ENCODE measurements around the gene SPTBN1. TPM values are rescaled to one million over a fixed set of nuclear protein-coding genes. Genes with fewer than 3 reads are reported as not detected.

Gene SPTBN1
- total RNA-seq, 3 donors from 2014 or later (not counting 1 experiment from before 2014, with no cell fraction given) = 65.7 to 142 (median 68.3) TPM

GRCh38 chr2:54470266-54470938, 14.3 kb downstream of the SPTBN1 start:
- H3K4me3 Mint-ChIP-seq = no peak overlapping the region
- TF ChIP-seq CTCF (IDR thresholded peaks at IDR 0.05) = no peak
- no peaks in the 10 kb centered on the region for H3K9me3 ChIP-seq (ENCODE audit: control insufficient read depth, insufficient read depth, low read length)
- WGBS (ENCODE audit: insufficient coverage) = 83% methylated on average over 5 of the region's 6 CpGs
- H3K9me3 Mint-ChIP-seq = no peaks in the 10 kb centered on the region
- no peak overlapping the region for H3K27ac Mint-ChIP-seq
- H3K27me3 ChIP-seq (ENCODE audit: control insufficient read depth, insufficient read depth, low read length) = no peaks in the 10 kb centered on the region
- no peak overlapping the region for H3K27ac ChIP-seq (ENCODE audit: low read length)
- no peaks in the 10 kb centered on the region for H3K4me1 ChIP-seq (ENCODE audit: control insufficient read depth, insufficient read depth, low read length)
- ATAC-seq = no peak
- no peaks in the 10 kb centered on the region for H3K36me3 Mint-ChIP-seq
- peaks cover 5% of the 10 kb centered on the region in 2 donors for H3K27me3 Mint-ChIP-seq (ENCODE audit: low read depth in 2 of 2)
- H3K4me3 ChIP-seq (ENCODE audit: low read length) = no peak overlapping the region
- H3K4me1 Mint-ChIP-seq = no peaks in the 10 kb centered on the region
- H3K36me3 ChIP-seq (ENCODE audit: control insufficient read depth, insufficient read depth, low read length) = no peaks in the 10 kb centered on the region
- intact Hi-C loops (cut with micrococcal nuclease) = no loop called here
- DNase-seq = no peak

- H3K4me1 ChIP-seq (ENCODE audit: control insufficient read depth, insufficient read depth, low read length) = no peaks in the 10 kb centered on the region
- H3K36me3 ChIP-seq (ENCODE audit: control insufficient read depth, insufficient read depth, low read length) = no peaks in the 10 kb centered on the region
- 88% methylated on average over 1 of the region's 1 CpG for WGBS (ENCODE audit: insufficient coverage)
- ATAC-seq (no peak), DNase-seq (no peak)
- H3K4me3 ChIP-seq (ENCODE audit: low read length) = no peak overlapping the region
- no peaks in the 10 kb centered on the region for H3K9me3 ChIP-seq (ENCODE audit: control insufficient read depth, insufficient read depth, low read length)
- no peaks in the 10 kb centered on the region for H3K4me1 Mint-ChIP-seq
- H3K4me3 Mint-ChIP-seq = no peak overlapping the region
- H3K27me3 Mint-ChIP-seq (ENCODE audit: low read depth in 2 of 2) = peaks cover 5% of the 10 kb centered on the region in 2 donors
- H3K36me3 Mint-ChIP-seq = no peaks in the 10 kb centered on the region
- no peak overlapping the region for H3K27ac Mint-ChIP-seq
- H3K27me3 ChIP-seq (ENCODE audit: control insufficient read depth, insufficient read depth, low read length) = no peaks in the 10 kb centered on the region
- no peak for TF ChIP-seq CTCF (IDR thresholded peaks at IDR 0.05)
- no peak overlapping the region for H3K27ac ChIP-seq (ENCODE audit: low read length)
- no peaks in the 10 kb centered on the region for H3K9me3 Mint-ChIP-seq
- intact Hi-C loops (cut with micrococcal nuclease) = no loop called here
Measured at GRCh38 chr2:54471221-54471711, 15.1 kb downstream of the SPTBN1 start.

GRCh38 chr2:54473851-54474250, 17.7 kb downstream of the SPTBN1 start:
- Histone ChIP-seq H3K36me3 (ENCODE audit: control insufficient read depth, insufficient read depth, low read length) (no peaks in the 10 kb centered on the region), H3K27me3 (ENCODE audit: control insufficient read depth, insufficient read depth, low read length) (no peaks in the 10 kb centered on the region), H3K9me3 (ENCODE audit: control insufficient read depth, insufficient read depth, low read length) (no peaks in the 10 kb centered on the region), H3K4me1 (ENCODE audit: control insufficient read depth, insufficient read depth, low read length) (peaks cover 10% of the 10 kb centered on the region), H3K27ac (ENCODE audit: low read length) (no peak overlapping the region), H3K4me3 (ENCODE audit: low read length) (no peak overlapping the region)
- DNase-seq = no peak
- no peaks in the 10 kb centered on the region for H3K9me3 Mint-ChIP-seq
- peaks cover 5 to 7% of the 10 kb centered on the region in 2 donors for H3K4me1 Mint-ChIP-seq
- no peaks in the 10 kb centered on the region for H3K27me3 Mint-ChIP-seq (ENCODE audit: low read depth in 2 of 2)
- no peak overlapping the region for H3K4me3 Mint-ChIP-seq
- H3K27ac Mint-ChIP-seq = no peak overlapping the region
- H3K36me3 Mint-ChIP-seq = no peaks in the 10 kb centered on the region
- intact Hi-C loops (cut with micrococcal nuclease) = no loop called here
- TF ChIP-seq CTCF (IDR thresholded peaks at IDR 0.05) = no peak
- 100% methylated on average over 1 of the region's 1 CpG for WGBS (ENCODE audit: insufficient coverage)
- no peak for ATAC-seq

GRCh38 chr2:54475285-54475684, 19.2 kb downstream of the SPTBN1 start:
- no peak for DNase-seq
- Histone ChIP-seq H3K9me3 (ENCODE audit: control insufficient read depth, insufficient read depth, low read length) (no peaks in the 10 kb centered on the region), H3K36me3 (ENCODE audit: control insufficient read depth, insufficient read depth, low read length) (no peaks in the 10 kb centered on the region), H3K4me3 (ENCODE audit: low read length) (no peak overlapping the region), H3K4me1 (ENCODE audit: control insufficient read depth, insufficient read depth, low read length) (peaks cover 10% of the 10 kb centered on the region), H3K27me3 (ENCODE audit: control insufficient read depth, insufficient read depth, low read length) (no peaks in the 10 kb centered on the region), H3K27ac (ENCODE audit: low read length) (no peak overlapping the region)
- Mint-ChIP-seq H3K4me1 (peaks cover 5 to 7% of the 10 kb centered on the region in 2 donors), H3K27me3 (ENCODE audit: low read depth in 2 of 2) (no peaks in the 10 kb centered on the region), H3K9me3 (peaks cover 0 to 4% of the 10 kb centered on the region in 2 donors), H3K27ac (no peak overlapping the region), H3K4me3 (no peak overlapping the region), H3K36me3 (no peaks in the 10 kb centered on the region)
- intact Hi-C loops (cut with micrococcal nuclease) = no loop called here
- WGBS (ENCODE audit: insufficient coverage) = 94% methylated on average over 3 of the region's 3 CpGs
- no peak for ATAC-seq
- no peak for TF ChIP-seq CTCF (IDR thresholded peaks at IDR 0.05)

Data from natural killer cell (primary cell).